Measurements from ENCODE around the gene EVX1.

EVX1 gene

GRCh38 chr7:27247000-27247399 lies 4.4 kb downstream of the EVX1 start:
- TF ChIP-seq EZH2 (IDR thresholded peaks at IDR 0.05; ENCODE audit: borderline replicate concordance, low read length) (no peak), CTCF (IDR thresholded peaks at IDR 0.05; ENCODE audit: low read length) (no peak)
- H3K27me3 ChIP-seq (ENCODE audit: insufficient read depth, low read length): peaks cover 21% of the 10 kb centered on the region; the same call in 1 of the 2 replicates
- H3K4me3 ChIP-seq (ENCODE audit: low read depth, low read length, poor library complexity, severe bottlenecking): no peak overlapping the region
- no peaks in the 10 kb centered on the region for H3K36me3 ChIP-seq (ENCODE audit: insufficient read depth, low read length)
- H3K27ac ChIP-seq (ENCODE audit: low read depth, low read length, poor library complexity, severe bottlenecking): no peak overlapping the region
- H3K9me3 ChIP-seq (ENCODE audit: low read length): no peaks in the 10 kb centered on the region
- H3K4me1 ChIP-seq (ENCODE audit: insufficient read depth, low read length, severe bottlenecking): no peaks in the 10 kb centered on the region
- no peak overlapping the region for H2AFZ ChIP-seq (ENCODE audit: low read length)
- H3F3A ChIP-seq (ENCODE audit: insufficient read depth, low read length): no peaks in the 10 kb centered on the region
- H4K20me1 ChIP-seq (ENCODE audit: insufficient read depth, low read length): no peaks in the 10 kb centered on the region
- H3K9me2 ChIP-seq (ENCODE audit: low read depth, low read length): no peaks in the 10 kb centered on the region
- no peak overlapping the region for H3K4me2 ChIP-seq (ENCODE audit: low read length)
- H3K79me2 ChIP-seq (ENCODE audit: insufficient read depth, low read length): no peaks in the 10 kb centered on the region
- H3K9ac ChIP-seq (ENCODE audit: low read length): no peak overlapping the region

- H3K79me2 ChIP-seq (ENCODE audit: insufficient read depth, low read length): no peaks in the 10 kb centered on the region
- no peaks in the 10 kb centered on the region for H3K9me3 ChIP-seq (ENCODE audit: low read length)
- no peaks in the 10 kb centered on the region for H3K36me3 ChIP-seq (ENCODE audit: insufficient read depth, low read length)
- no peaks in the 10 kb centered on the region for H3F3A ChIP-seq (ENCODE audit: insufficient read depth, low read length)
- H2AFZ ChIP-seq (ENCODE audit: low read length): no peak overlapping the region
- H4K20me1 ChIP-seq (ENCODE audit: insufficient read depth, low read length): no peaks in the 10 kb centered on the region
- no peak overlapping the region for H3K27ac ChIP-seq (ENCODE audit: low read depth, low read length, poor library complexity, severe bottlenecking)
- H3K27me3 ChIP-seq (ENCODE audit: insufficient read depth, low read length): peaks cover 21% of the 10 kb centered on the region; the same call in 1 of the 2 replicates
- no peak overlapping the region for H3K4me2 ChIP-seq (ENCODE audit: low read length)
- H3K9ac ChIP-seq (ENCODE audit: low read length): no peak overlapping the region
- no peaks in the 10 kb centered on the region for H3K9me2 ChIP-seq (ENCODE audit: low read depth, low read length)
- H3K4me1 ChIP-seq (ENCODE audit: insufficient read depth, low read length, severe bottlenecking): no peaks in the 10 kb centered on the region
- H3K4me3 ChIP-seq (ENCODE audit: low read depth, low read length, poor library complexity, severe bottlenecking): no peak overlapping the region
- TF ChIP-seq CTCF (IDR thresholded peaks at IDR 0.05; ENCODE audit: low read length): no peak
- TF ChIP-seq EZH2 (IDR thresholded peaks at IDR 0.05; ENCODE audit: borderline replicate concordance, low read length): no peak
Observed at GRCh38 chr7:27247452-27248426, 5.1 kb downstream of the EVX1 start.

GRCh38 chr7:27248427-27248806 lies 5.8 kb downstream of the EVX1 start:
- no peaks in the 10 kb centered on the region for H3K9me3 ChIP-seq (ENCODE audit: low read length)
- H3K9me2 ChIP-seq (ENCODE audit: low read depth, low read length): no peaks in the 10 kb centered on the region
- H3K27me3 ChIP-seq (ENCODE audit: insufficient read depth, low read length): peaks cover 21% of the 10 kb centered on the region; the same call in 1 of the 2 replicates
- H3K4me2 ChIP-seq (ENCODE audit: low read length): no peak overlapping the region
- H4K20me1 ChIP-seq (ENCODE audit: insufficient read depth, low read length): no peaks in the 10 kb centered on the region
- no peaks in the 10 kb centered on the region for H3K4me1 ChIP-seq (ENCODE audit: insufficient read depth, low read length, severe bottlenecking)
- no peak overlapping the region for H3K9ac ChIP-seq (ENCODE audit: low read length)
- no peak for TF ChIP-seq CTCF (IDR thresholded peaks at IDR 0.05; ENCODE audit: low read length)
- TF ChIP-seq EZH2 (IDR thresholded peaks at IDR 0.05; ENCODE audit: borderline replicate concordance, low read length): no peak
- H3K4me3 ChIP-seq (ENCODE audit: low read depth, low read length, poor library complexity, severe bottlenecking): no peak overlapping the region
- no peak overlapping the region for H2AFZ ChIP-seq (ENCODE audit: low read length)
- H3K27ac ChIP-seq (ENCODE audit: low read depth, low read length, poor library complexity, severe bottlenecking): no peak overlapping the region
- no peaks in the 10 kb centered on the region for H3K79me2 ChIP-seq (ENCODE audit: insufficient read depth, low read length)
- H3F3A ChIP-seq (ENCODE audit: insufficient read depth, low read length): no peaks in the 10 kb centered on the region
- no peaks in the 10 kb centered on the region for H3K36me3 ChIP-seq (ENCODE audit: insufficient read depth, low read length)
